C4-2B (cell line): Measurements from ENCODE around the gene BIRC3.

ENCODE experiments used
- H3K27ac ChIP-seq: fragments of 450-650 bp; 2 replicates; pipeline ENCODE4 v1.5.1; 2017
- CTCF ChIP-seq: fragments of 450-650 bp; conservative IDR thresholded peaks from 2 replicates; pipeline ENCODE4 v1.5.1; 2017; ENCODE audit warnings: mild to moderate bottlenecking
- ZFX ChIP-seq: fragments of 450-650 bp; IDR thresholded peaks from 2 replicates; pipeline ENCODE4 v1.6.1; 2017

The BIRC3 gene

GRCh38 chr11:102378818-102379217 lies 61.5 kb downstream of the BIRC3 start:
- TF ChIP-seq ZFX (no peak), CTCF (no peak)
- H3K27ac ChIP-seq = no peak overlapping the region

GRCh38 chr11:102382384-102382783 lies 65.1 kb downstream of the BIRC3 start:
- H3K27ac ChIP-seq = no peak overlapping the region
- TF ChIP-seq ZFX (no peak), CTCF (no peak)

GRCh38 chr11:102383839-102384238 lies 66.6 kb downstream of the BIRC3 start:
- TF ChIP-seq CTCF (no peak), ZFX (no peak)
- H3K27ac ChIP-seq = no peak overlapping the region

GRCh38 chr11:102384419-102385079 lies 67.3 kb downstream of the BIRC3 start:
- H3K27ac ChIP-seq = no peak overlapping the region
- TF ChIP-seq ZFX (no peak), CTCF (no peak)

- H3K27ac ChIP-seq = no peak overlapping the region
- no peak for TF ChIP-seq CTCF
- TF ChIP-seq ZFX = no peak
Observed at GRCh38 chr11:102385085-102386007, 68.1 kb downstream of the BIRC3 start.

GRCh38 chr11:102386136-102386734 lies 69.0 kb downstream of the BIRC3 start:
- TF ChIP-seq CTCF (no peak), ZFX (no peak)
- no peak overlapping the region for H3K27ac ChIP-seq
